DOHH2 (cell line): ENCODE data around the gene ETV6.

Experiments
- EZH2phosphoT487 ChIP-seq: fragments of 200-600 bp; sonication (generic); IDR thresholded peaks from 2 replicates; pipeline ENCODE4 v1.6.1; 2017; ENCODE audit warnings: borderline replicate concordance, mild to moderate bottlenecking, antibody characterized with exemption, low read length, moderate library complexity, mixed read lengths
- TF ChIP-seq, protein P1 (sequence below): fragments of 200-600 bp; sonication (generic); IDR thresholded peaks from one replicate; pipeline ENCODE4 v1.5.1; 2014; ENCODE audit warnings: antibody characterized with exemption, mild to moderate bottlenecking, low read depth, low read length; ENCODE audit not compliant: poor library complexity, severe bottlenecking

DNA sequence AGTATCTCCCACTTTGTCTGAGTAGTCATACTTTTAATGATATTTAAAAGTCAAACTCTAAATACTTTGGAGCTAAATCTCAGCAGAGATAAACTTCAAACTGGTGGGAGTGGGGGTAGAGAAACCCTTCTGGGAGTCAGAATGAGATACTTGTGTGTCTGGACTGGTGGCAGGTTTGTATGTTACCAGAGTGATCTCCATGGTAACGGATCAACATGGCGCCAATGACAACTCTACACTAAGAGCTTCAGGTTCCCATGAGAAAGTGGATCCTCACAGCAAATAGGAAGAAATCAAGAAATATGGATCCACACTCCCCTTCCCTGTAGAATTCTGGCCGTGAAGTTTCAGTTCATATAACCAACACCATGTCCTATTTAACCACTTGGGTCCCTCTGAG is 121.9 kb downstream of the ETV6 start:
- TF ChIP-seq, protein P1, sequence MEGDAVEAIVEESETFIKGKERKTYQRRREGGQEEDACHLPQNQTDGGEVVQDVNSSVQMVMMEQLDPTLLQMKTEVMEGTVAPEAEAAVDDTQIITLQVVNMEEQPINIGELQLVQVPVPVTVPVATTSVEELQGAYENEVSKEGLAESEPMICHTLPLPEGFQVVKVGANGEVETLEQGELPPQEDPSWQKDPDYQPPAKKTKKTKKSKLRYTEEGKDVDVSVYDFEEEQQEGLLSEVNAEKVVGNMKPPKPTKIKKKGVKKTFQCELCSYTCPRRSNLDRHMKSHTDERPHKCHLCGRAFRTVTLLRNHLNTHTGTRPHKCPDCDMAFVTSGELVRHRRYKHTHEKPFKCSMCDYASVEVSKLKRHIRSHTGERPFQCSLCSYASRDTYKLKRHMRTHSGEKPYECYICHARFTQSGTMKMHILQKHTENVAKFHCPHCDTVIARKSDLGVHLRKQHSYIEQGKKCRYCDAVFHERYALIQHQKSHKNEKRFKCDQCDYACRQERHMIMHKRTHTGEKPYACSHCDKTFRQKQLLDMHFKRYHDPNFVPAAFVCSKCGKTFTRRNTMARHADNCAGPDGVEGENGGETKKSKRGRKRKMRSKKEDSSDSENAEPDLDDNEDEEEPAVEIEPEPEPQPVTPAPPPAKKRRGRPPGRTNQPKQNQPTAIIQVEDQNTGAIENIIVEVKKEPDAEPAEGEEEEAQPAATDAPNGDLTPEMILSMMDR: no peak
- no peak for TF ChIP-seq EZH2phosphoT487
